Esophagus muscularis mucosa (tissue), 3 donors: Measurements from ENCODE around the gene RTF2.

Experiments used
- POLR2AphosphoS5 ChIP-seq, 2 donors: sonication (generic); formaldehyde crosslinking; IDR thresholded peaks; one replicate each; pipeline ENCODE4 v1.6.1; 2017; ENCODE audit warnings: antibody characterized with exemption in 2 of 2
- TF ChIP-seq, protein P1 (sequence below), 3 experiments: fragments of 200-600 bp in 2 of 3; fragments of 450-650 bp in 1 of 3; sonication (generic) in 2 of 3; IDR thresholded peaks; one replicate each; pipeline ENCODE4 v1.5.1; 2017 to 2019; ENCODE audit warnings: antibody characterized with exemption in 3 of 3, mild to moderate bottlenecking in 2 of 3, moderate library complexity in 1 of 3

DNA sequence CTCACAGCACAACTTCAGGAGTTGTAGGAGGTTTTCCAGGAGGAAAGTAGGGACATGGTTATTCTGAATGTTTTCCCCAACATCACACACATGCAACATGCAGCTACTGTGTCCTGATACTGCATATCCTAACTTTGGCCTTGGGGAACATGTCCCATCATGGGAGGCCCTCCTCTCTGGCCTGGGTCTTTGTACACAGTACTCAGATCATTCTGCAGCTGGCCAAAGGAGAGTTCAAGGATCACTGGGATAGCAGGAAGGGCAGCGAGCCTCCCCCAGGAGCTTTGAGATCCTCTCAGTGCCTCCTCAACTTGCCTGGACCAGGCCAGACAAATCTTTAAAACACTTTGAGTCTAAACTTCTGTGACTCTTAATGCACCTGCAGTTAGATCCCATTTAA lies 43.5 kb upstream of the RTF2 start:
- TF ChIP-seq, protein P1, sequence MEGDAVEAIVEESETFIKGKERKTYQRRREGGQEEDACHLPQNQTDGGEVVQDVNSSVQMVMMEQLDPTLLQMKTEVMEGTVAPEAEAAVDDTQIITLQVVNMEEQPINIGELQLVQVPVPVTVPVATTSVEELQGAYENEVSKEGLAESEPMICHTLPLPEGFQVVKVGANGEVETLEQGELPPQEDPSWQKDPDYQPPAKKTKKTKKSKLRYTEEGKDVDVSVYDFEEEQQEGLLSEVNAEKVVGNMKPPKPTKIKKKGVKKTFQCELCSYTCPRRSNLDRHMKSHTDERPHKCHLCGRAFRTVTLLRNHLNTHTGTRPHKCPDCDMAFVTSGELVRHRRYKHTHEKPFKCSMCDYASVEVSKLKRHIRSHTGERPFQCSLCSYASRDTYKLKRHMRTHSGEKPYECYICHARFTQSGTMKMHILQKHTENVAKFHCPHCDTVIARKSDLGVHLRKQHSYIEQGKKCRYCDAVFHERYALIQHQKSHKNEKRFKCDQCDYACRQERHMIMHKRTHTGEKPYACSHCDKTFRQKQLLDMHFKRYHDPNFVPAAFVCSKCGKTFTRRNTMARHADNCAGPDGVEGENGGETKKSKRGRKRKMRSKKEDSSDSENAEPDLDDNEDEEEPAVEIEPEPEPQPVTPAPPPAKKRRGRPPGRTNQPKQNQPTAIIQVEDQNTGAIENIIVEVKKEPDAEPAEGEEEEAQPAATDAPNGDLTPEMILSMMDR (IDR thresholded peaks at IDR 0.05) = no peak
- no peak for TF ChIP-seq POLR2AphosphoS5 (IDR thresholded peaks at IDR 0.05)
